GM19035 (cell line): ENCODE data around the gene TBC1D22A.
"Not testable (repeated sequence)": the region's sequence is repeated elsewhere in the genome, so short reads cannot be mapped to it uniquely, and the experiment has no call there.

Source experiments
- ATAC-seq: cut with Tn5 transposase; IDR thresholded peaks from one replicate; pipeline ENCODE4 v1.9.1; 2021; ENCODE audit not compliant: unreplicated experiment

The TBC1D22A gene

GRCh38 chr22:46773076-46773475 is 10.6 kb downstream of the TBC1D22A start:
- ATAC-seq: no peak

GRCh38 chr22:46774253-46774979 is 12.0 kb downstream of the TBC1D22A start:
- ATAC-seq: peak; percentile 30

GRCh38 chr22:46774980-46775849 is 12.8 kb downstream of the TBC1D22A start:
- no peak for ATAC-seq

GRCh38 chr22:46775850-46776826 is 13.7 kb downstream of the TBC1D22A start:
- no peak for ATAC-seq

GRCh38 chr22:46776876-46777608 is 14.6 kb downstream of the TBC1D22A start:
- no peak for ATAC-seq

- ATAC-seq: no peak
Measured at GRCh38 chr22:46777609-46777970, 15.1 kb downstream of the TBC1D22A start.

GRCh38 chr22:46779023-46779422 is 16.6 kb downstream of the TBC1D22A start:
- ATAC-seq: no peak

GRCh38 chr22:46779651-46780050 is 17.2 kb downstream of the TBC1D22A start:
- ATAC-seq: no peak

- no peak for ATAC-seq
Measured at GRCh38 chr22:46780453-46780852, 18.0 kb downstream of the TBC1D22A start.

- ATAC-seq: no peak
Measured at GRCh38 chr22:46781291-46781690, 18.8 kb downstream of the TBC1D22A start.

- ATAC-seq: not testable (repeated sequence)
Measured at GRCh38 chr22:46782200-46782599, 19.8 kb downstream of the TBC1D22A start.

GRCh38 chr22:46783721-46784120 is 21.3 kb downstream of the TBC1D22A start:
- ATAC-seq: no peak

- no peak for ATAC-seq
Measured at GRCh38 chr22:46788441-46789172, 26.2 kb downstream of the TBC1D22A start.

- ATAC-seq: no peak
Measured at GRCh38 chr22:46789992-46790391, 27.5 kb downstream of the TBC1D22A start.

- ATAC-seq: no peak
Measured at GRCh38 chr22:46791201-46791731, 28.8 kb downstream of the TBC1D22A start.

- no peak for ATAC-seq
Measured at GRCh38 chr22:46792061-46792796, 29.8 kb downstream of the TBC1D22A start.

- no peak for ATAC-seq
Measured at GRCh38 chr22:46792841-46793261, 30.4 kb downstream of the TBC1D22A start.

GRCh38 chr22:46793497-46793896 is 31.0 kb downstream of the TBC1D22A start:
- ATAC-seq: no peak

- no peak for ATAC-seq
Measured at GRCh38 chr22:46794067-46794466, 31.6 kb downstream of the TBC1D22A start.
